Measurements from ENCODE around the gene EPHA10. TPM values are rescaled to one million over a fixed set of nuclear protein-coding genes. Genes with fewer than 3 reads are reported as not detected.

EPHA10 gene
- total RNA-seq, 1 experiment from 2014 or later = 1.3 TPM

GRCh38 chr1:37752583-37753471 is 12.1 kb downstream of the EPHA10 start (continued):
- TF ChIP-seq, protein P1, sequence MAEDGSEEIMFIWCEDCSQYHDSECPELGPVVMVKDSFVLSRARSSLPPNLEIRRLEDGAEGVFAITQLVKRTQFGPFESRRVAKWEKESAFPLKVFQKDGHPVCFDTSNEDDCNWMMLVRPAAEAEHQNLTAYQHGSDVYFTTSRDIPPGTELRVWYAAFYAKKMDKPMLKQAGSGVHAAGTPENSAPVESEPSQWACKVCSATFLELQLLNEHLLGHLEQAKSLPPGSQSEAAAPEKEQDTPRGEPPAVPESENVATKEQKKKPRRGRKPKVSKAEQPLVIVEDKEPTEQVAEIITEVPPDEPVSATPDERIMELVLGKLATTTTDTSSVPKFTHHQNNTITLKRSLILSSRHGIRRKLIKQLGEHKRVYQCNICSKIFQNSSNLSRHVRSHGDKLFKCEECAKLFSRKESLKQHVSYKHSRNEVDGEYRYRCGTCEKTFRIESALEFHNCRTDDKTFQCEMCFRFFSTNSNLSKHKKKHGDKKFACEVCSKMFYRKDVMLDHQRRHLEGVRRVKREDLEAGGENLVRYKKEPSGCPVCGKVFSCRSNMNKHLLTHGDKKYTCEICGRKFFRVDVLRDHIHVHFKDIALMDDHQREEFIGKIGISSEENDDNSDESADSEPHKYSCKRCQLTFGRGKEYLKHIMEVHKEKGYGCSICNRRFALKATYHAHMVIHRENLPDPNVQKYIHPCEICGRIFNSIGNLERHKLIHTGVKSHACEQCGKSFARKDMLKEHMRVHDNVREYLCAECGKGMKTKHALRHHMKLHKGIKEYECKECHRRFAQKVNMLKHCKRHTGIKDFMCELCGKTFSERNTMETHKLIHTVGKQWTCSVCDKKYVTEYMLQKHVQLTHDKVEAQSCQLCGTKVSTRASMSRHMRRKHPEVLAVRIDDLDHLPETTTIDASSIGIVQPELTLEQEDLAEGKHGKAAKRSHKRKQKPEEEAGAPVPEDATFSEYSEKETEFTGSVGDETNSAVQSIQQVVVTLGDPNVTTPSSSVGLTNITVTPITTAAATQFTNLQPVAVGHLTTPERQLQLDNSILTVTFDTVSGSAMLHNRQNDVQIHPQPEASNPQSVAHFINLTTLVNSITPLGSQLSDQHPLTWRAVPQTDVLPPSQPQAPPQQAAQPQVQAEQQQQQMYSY (CRISPR knock-in tag; IDR thresholded peaks at IDR 0.05) = no peak
- TF ChIP-seq ZBTB21 (CRISPR knock-in tag; IDR thresholded peaks at IDR 0.05; ENCODE audit: borderline replicate concordance) (no peak), ZNF671 (CRISPR knock-in tag; IDR thresholded peaks at IDR 0.05) (no peak), NFYB (CRISPR knock-in tag; conservative IDR thresholded peaks at IDR 0.05; ENCODE audit: low read depth) (no peak), ZNF281 (CRISPR knock-in tag; IDR thresholded peaks at IDR 0.05) (no peak), TP53 (CRISPR knock-in tag; IDR thresholded peaks at IDR 0.05) (no peak), GABPB1 (CRISPR knock-in tag; IDR thresholded peaks at IDR 0.05) (no peak), TCF7 (CRISPR knock-in tag; IDR thresholded peaks at IDR 0.05; ENCODE audit: low read depth) (no peak), NFATC4 (CRISPR knock-in tag; IDR thresholded peaks at IDR 0.05) (no peak), SMAD3 (CRISPR knock-in tag; IDR thresholded peaks at IDR 0.05; ENCODE audit: borderline replicate concordance) (no peak), PRRX2 (CRISPR knock-in tag; IDR thresholded peaks at IDR 0.05) (no peak)
- TF ChIP-seq, protein P2, sequence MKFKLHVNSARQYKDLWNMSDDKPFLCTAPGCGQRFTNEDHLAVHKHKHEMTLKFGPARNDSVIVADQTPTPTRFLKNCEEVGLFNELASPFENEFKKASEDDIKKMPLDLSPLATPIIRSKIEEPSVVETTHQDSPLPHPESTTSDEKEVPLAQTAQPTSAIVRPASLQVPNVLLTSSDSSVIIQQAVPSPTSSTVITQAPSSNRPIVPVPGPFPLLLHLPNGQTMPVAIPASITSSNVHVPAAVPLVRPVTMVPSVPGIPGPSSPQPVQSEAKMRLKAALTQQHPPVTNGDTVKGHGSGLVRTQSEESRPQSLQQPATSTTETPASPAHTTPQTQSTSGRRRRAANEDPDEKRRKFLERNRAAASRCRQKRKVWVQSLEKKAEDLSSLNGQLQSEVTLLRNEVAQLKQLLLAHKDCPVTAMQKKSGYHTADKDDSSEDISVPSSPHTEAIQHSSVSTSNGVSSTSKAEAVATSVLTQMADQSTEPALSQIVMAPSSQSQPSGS (CRISPR knock-in tag; IDR thresholded peaks at IDR 0.05; ENCODE audit: borderline replicate concordance, low read depth) = no peak

DNA sequence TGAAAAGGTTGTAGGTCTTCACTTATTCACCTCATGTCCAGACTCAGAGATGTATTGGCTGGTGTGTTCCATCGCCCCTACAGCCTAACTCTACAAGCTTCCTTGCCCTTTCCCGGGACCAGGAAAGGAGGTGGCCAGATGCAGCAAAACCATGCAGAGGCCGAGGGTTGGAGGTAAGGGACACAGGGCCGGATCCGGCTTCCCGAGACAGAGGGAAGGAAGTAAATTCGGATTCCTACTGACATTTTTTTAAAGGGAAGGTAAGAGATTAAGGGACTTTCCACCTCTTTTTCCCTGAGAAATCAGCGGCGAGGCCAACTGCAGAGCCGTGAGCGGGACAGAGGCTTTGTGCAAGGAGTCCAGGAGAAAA is 12.7 kb downstream of the EPHA10 start:
- peak overlapping the region; percentile 73 for H3K4me3 Mint-ChIP-seq
- ATAC-seq = no peak
- no peak overlapping the region for H3K27ac Mint-ChIP-seq
- TF ChIP-seq ZNF281 (CRISPR knock-in tag; IDR thresholded peaks at IDR 0.05) (no peak), USF2 (CRISPR knock-in tag; IDR thresholded peaks at IDR 0.05) (no peak), ZNF138 (CRISPR knock-in tag; conservative IDR thresholded peaks at IDR 0.05) (no peak), ZNF671 (CRISPR knock-in tag; IDR thresholded peaks at IDR 0.05) (no peak), SMAD3 (CRISPR knock-in tag; IDR thresholded peaks at IDR 0.05; ENCODE audit: borderline replicate concordance) (no peak), HMGA2 (CRISPR knock-in tag; IDR thresholded peaks at IDR 0.05) (no peak), TEAD4 (CRISPR knock-in tag; IDR thresholded peaks at IDR 0.05) (no peak), ATF1 (CRISPR knock-in tag; IDR thresholded peaks at IDR 0.05) (no peak), TP53 (CRISPR knock-in tag; IDR thresholded peaks at IDR 0.05) (no peak)
- TF ChIP-seq, protein P3, sequence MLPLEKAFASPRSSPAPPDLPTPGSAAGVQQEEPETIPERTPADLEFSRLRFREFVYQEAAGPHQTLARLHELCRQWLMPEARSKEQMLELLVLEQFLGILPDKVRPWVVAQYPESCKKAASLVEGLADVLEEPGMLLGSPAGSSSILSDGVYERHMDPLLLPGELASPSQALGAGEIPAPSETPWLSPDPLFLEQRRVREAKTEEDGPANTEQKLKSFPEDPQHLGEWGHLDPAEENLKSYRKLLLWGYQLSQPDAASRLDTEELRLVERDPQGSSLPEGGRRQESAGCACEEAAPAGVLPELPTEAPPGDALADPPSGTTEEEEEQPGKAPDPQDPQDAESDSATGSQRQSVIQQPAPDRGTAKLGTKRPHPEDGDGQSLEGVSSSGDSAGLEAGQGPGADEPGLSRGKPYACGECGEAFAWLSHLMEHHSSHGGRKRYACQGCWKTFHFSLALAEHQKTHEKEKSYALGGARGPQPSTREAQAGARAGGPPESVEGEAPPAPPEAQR (CRISPR knock-in tag; IDR thresholded peaks at IDR 0.05) = no peak
- peaks cover 34% of the 10 kb centered on the region for H3K27me3 Mint-ChIP-seq (ENCODE audit: low read depth)
- H3K36me3 Mint-ChIP-seq = no peaks in the 10 kb centered on the region
- H3K9me3 Mint-ChIP-seq = no peaks in the 10 kb centered on the region
- DNase-seq (ENCODE audit: low spot score) = no peak
- ChIA-PET POLR2A (no interaction called here), CTCF (no interaction called here)
- H3K4me1 Mint-ChIP-seq = peaks cover 2% of the 10 kb centered on the region; the same call in 1 of the 2 replicates

Measured in WTC11 (cell line).